Measurements from ENCODE around the gene IFT88. TPM values are rescaled to one million over a fixed set of nuclear protein-coding genes. Genes with fewer than 3 reads are reported as not detected.

The IFT88 gene
- total RNA-seq, 1 donor from 2014 or later: 22.5 TPM

DNA sequence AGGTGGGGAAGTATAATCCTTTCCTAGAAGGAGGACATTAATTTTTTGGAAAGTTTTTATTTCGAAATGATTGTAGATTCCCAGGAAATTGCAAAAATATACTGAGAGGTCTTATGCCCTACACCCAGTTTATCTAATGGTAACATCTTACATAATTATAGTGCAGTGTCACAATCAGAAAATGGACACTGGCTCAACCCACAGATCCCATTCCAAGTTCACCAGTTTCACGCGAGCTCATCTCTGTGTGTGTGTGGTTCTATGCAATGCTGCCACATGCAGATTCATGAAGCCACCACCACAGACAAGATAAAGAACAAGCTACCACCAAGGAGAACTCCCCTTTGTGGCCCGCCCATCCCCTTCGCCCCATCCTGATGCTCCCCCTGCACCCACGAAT lies 160.9 kb downstream of the IFT88 start:
- Mint-ChIP-seq H3K27me3 (ENCODE audit: low read depth) (no peaks in the 10 kb centered on the region), H3K4me3 (no peak overlapping the region), H3K4me1 (peaks cover 8% of the 10 kb centered on the region), H3K27ac (ENCODE audit: unreplicated experiment) (no peak overlapping the region), H3K9me3 (no peaks in the 10 kb centered on the region), H3K36me3 (ENCODE audit: low read depth) (peaks cover 6% of the 10 kb centered on the region)
- DNase-seq (ENCODE audit: low read depth, low spot score): no peak
- TF ChIP-seq, protein P1, sequence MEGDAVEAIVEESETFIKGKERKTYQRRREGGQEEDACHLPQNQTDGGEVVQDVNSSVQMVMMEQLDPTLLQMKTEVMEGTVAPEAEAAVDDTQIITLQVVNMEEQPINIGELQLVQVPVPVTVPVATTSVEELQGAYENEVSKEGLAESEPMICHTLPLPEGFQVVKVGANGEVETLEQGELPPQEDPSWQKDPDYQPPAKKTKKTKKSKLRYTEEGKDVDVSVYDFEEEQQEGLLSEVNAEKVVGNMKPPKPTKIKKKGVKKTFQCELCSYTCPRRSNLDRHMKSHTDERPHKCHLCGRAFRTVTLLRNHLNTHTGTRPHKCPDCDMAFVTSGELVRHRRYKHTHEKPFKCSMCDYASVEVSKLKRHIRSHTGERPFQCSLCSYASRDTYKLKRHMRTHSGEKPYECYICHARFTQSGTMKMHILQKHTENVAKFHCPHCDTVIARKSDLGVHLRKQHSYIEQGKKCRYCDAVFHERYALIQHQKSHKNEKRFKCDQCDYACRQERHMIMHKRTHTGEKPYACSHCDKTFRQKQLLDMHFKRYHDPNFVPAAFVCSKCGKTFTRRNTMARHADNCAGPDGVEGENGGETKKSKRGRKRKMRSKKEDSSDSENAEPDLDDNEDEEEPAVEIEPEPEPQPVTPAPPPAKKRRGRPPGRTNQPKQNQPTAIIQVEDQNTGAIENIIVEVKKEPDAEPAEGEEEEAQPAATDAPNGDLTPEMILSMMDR (conservative IDR thresholded peaks at IDR 0.05): no peak

DNA sequence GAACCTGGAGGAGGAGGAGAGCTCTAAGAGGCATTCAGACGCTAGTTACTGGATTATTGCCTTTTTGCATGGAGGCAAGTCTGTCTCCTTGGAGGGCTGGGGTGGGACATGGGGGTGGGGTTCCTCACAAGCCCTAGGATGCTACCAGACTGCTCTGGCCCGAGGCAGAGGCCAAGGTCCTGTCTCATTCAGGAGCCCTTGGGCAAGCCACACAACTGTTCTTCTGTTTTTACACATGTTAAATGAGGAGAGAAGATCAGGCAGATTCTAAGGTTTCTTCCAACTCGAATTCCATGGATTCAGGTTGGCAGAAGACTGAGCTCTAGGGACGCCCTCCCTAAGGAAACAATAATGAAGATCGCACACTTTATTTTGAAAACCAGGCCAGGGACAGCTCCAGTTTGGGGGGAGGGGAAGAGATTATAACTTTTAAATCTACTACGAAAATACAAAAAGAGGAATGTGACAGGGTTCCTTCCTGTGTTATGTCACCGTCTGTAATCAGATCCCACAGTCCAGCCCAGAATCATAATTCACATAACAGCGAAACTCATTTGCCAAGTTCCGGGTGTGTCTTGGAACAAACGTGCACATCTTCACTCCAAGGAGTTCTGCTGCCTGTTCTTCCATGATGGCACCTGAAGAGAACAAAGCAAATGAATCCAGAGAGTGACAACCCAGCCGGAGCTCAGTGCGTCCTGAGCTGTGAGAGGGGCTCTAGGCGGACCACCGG lies 161.8 kb downstream of the IFT88 start:
- Mint-ChIP-seq H3K27ac (ENCODE audit: unreplicated experiment) (no peak overlapping the region), H3K4me3 (no peak overlapping the region), H3K27me3 (ENCODE audit: low read depth) (no peaks in the 10 kb centered on the region), H3K36me3 (ENCODE audit: low read depth) (peaks cover 4% of the 10 kb centered on the region), H3K4me1 (peaks cover 8% of the 10 kb centered on the region), H3K9me3 (no peaks in the 10 kb centered on the region)
- no peak for DNase-seq (ENCODE audit: low read depth, low spot score)
- TF ChIP-seq, protein P1 (conservative IDR thresholded peaks at IDR 0.05): no peak

DNA sequence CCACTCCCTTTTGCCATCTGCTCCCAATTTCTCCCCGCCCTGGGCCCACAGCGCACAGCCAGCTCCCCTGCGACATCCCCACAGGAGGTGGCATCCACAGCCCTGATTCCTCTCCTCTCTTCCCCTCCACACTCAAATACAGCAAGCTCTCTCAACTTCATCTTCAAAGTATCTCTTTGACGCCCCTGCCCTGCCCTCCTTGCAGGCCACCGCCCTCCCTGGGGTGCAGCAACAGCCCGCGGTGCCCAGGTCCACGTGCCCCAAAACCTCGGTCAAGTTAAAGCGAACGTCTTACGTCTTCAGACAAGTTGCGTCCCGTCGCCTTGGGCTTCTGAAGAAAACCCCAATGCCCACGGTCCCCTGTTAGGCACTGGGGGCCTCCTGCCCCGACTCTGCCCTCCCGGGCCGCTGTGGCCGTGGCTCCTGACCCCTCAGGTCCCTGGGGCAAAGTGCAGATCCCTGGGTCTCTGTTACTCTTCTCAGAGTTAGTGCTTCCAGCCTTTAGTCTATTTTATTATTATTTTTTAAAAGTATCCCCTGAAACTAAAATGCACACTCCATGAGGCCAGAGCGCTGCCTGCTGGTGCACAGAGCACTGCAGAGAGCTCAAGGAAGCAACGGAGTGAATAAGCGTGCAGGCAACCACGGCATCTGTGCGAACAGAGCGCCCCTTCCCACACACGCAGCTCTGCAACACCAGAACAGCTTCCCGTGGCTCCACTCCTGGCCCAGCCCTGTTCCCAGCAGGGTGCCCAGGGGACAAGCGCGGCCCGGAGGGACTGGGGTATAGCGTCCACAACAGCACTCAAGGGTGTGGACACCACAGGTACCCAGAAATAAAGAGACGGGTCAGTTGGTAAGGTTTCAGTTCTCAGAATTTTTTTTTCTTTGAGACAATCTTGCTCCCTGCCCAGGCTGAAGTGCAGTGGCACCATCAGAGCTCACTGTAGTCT lies 163.0 kb downstream of the IFT88 start:
- H3K9me3 Mint-ChIP-seq: no peaks in the 10 kb centered on the region
- TF ChIP-seq, protein P1 (conservative IDR thresholded peaks at IDR 0.05): no peak
- H3K27me3 Mint-ChIP-seq (ENCODE audit: low read depth): no peaks in the 10 kb centered on the region
- peaks cover 8% of the 10 kb centered on the region for H3K4me1 Mint-ChIP-seq
- peaks cover 7% of the 10 kb centered on the region for H3K36me3 Mint-ChIP-seq (ENCODE audit: low read depth)
- no peak overlapping the region for H3K4me3 Mint-ChIP-seq
- DNase-seq (ENCODE audit: low read depth, low spot score): no peak
- no peak overlapping the region for H3K27ac Mint-ChIP-seq (ENCODE audit: unreplicated experiment)

DNA sequence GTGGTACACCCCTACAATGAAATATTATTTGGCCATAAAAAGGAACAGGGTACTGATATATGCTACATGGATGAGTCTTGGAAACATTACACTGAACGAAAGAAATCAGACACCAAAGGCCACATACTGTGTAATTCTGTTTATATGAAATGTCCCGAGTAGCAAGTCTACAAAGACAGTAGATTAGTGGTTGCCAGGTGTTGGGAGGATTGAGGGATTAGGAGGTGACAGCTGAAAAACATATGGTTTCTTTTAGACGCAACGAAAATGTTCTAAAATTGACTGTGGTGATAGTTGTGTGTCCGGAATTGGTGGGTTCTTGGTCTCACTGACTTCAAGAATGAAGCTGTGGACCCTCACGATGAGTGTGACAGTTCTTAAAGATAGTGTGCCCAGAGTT lies 171.7 kb downstream of the IFT88 start:
- Mint-ChIP-seq H3K36me3 (ENCODE audit: low read depth) (peaks cover 17% of the 10 kb centered on the region), H3K4me3 (no peak overlapping the region), H3K27ac (ENCODE audit: unreplicated experiment) (no peak overlapping the region), H3K4me1 (no peaks in the 10 kb centered on the region), H3K9me3 (peaks cover 2% of the 10 kb centered on the region), H3K27me3 (ENCODE audit: low read depth) (no peaks in the 10 kb centered on the region)
- TF ChIP-seq, protein P1 (conservative IDR thresholded peaks at IDR 0.05): no peak
- DNase-seq (ENCODE audit: low read depth, low spot score): no peak

DNA sequence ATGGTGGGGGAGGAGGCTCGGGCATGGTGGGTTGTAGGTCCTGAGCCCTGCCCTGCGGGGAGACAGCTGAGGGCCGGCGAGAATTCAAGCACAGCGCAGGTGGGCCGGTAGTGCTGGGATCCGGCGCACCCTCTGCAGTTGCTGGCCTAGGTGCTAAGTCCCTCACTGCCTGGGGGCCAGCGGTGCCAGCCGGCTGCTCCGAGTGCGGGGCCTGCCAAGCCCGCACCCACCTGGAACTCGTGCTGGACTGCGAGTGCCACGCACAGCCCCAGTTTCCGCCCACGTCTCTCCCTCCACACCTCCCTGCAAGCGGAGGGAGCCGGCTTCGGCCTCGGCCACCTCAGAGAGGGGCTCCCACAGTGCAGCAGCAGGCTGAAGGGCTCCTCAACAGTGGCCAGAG lies 173.1 kb downstream of the IFT88 start:
- no peak for DNase-seq (ENCODE audit: low read depth, low spot score)
- Mint-ChIP-seq H3K27me3 (ENCODE audit: low read depth) (no peaks in the 10 kb centered on the region), H3K36me3 (ENCODE audit: low read depth) (peaks cover 21% of the 10 kb centered on the region), H3K27ac (ENCODE audit: unreplicated experiment) (no peak overlapping the region), H3K9me3 (peaks cover 2% of the 10 kb centered on the region), H3K4me3 (no peak overlapping the region), H3K4me1 (no peaks in the 10 kb centered on the region)
- TF ChIP-seq, protein P1 (conservative IDR thresholded peaks at IDR 0.05): no peak

Other genes starting within 250 kb of the IFT88 start
- 19.9 and 20.6 TPM in 2 replicates for gene CRYL1, start 41.3 kb upstream of the IFT88 start, total RNA-seq
- gene IL17D, start 136.5 kb downstream of the IFT88 start, total RNA-seq: 7.9 and 8.4 TPM in 2 replicates
- 14.4 and 14.8 TPM in 2 replicates for gene EEF1AKMT1, start 206.8 kb downstream of the IFT88 start, total RNA-seq

All from neural crest cell (in vitro differentiated cells).